ENCODE measurements around the gene BRIP1. TPM values are rescaled to one million over a fixed set of nuclear protein-coding genes. Genes with fewer than 3 reads are reported as not detected.

BRIP1 gene
- total RNA-seq, 1 experiment from 2014 or later = 20.2 TPM

GRCh38 chr17:61641715-61642114 lies 221.6 kb downstream of the BRIP1 start:
- Histone ChIP-seq H3K14ac (ENCODE audit: insufficient read depth, low read length) (no peak overlapping the region), H3T11ph (ENCODE audit: low read length) (no peak overlapping the region), H3K27ac (ENCODE audit: insufficient read length, low read depth, low read length) (no peak overlapping the region), H3K9me3 (ENCODE audit: control insufficient read depth, low read depth, low read length) (no peaks in the 10 kb centered on the region), H2BK5ac (ENCODE audit: insufficient read length, low read length) (no peak overlapping the region), H4K8ac (replicated peaks; ENCODE audit: insufficient read length, low read depth, low read length) (no peak overlapping the region), H2BK120ac (ENCODE audit: low read depth, low read length, poor library complexity, severe bottlenecking) (no peak overlapping the region), H4K20me1 (ENCODE audit: control insufficient read depth, insufficient read depth, insufficient read length) (no peaks in the 10 kb centered on the region), H3K56ac (ENCODE audit: insufficient read length, low read depth, low read length) (no peak overlapping the region), H3K9ac (ENCODE audit: extremely low read depth, insufficient read length, low read length) (no peak overlapping the region), H3K4me1 (ENCODE audit: insufficient read depth, low read length) (no peaks in the 10 kb centered on the region), H2BK20ac (ENCODE audit: low read depth, low read length, poor library complexity, severe bottlenecking) (no peak overlapping the region), H3K18ac (ENCODE audit: insufficient read length, low read depth, low read length) (no peak overlapping the region), H3K23ac (ENCODE audit: insufficient read length, low read depth, low read length) (no peak overlapping the region), H2AK5ac (ENCODE audit: insufficient read length, low read length) (no peak overlapping the region), H3K79me1 (ENCODE audit: insufficient read depth, low read depth, low read length, poor library complexity, severe bottlenecking) (no peaks in the 10 kb centered on the region), H2BK15ac (ENCODE audit: low read depth, low read length) (no peak overlapping the region), H3K4ac (ENCODE audit: low read depth, low read length) (no peak overlapping the region), H2BK12ac (ENCODE audit: insufficient read length, low read depth, low read length) (no peak overlapping the region), H4K5ac (ENCODE audit: insufficient read length, low read depth, low read length) (no peak overlapping the region), H3K79me2 (ENCODE audit: insufficient read depth, low read length) (no peaks in the 10 kb centered on the region), H3K23me2 (ENCODE audit: insufficient read length, low read depth, low read length, poor library complexity, severe bottlenecking) (no peaks in the 10 kb centered on the region), H3K4me2 (ENCODE audit: insufficient read depth, insufficient read length, low read length) (no peak overlapping the region), H3K27me3 (ENCODE audit: insufficient read depth, low read length) (no peaks in the 10 kb centered on the region), H4K91ac (ENCODE audit: insufficient read length, low read depth, low read length) (no peak overlapping the region), H2AFZ (ENCODE audit: low read length) (no peak overlapping the region)
- WGBS (ENCODE audit: extremely low coverage, insufficient read length, low lambda C conversion rate) = no CpG with 5 or more reads among the region's 1 CpG
- H3K27me3 Mint-ChIP-seq (ENCODE audit: low read depth) = no peaks in the 10 kb centered on the region; the same call in 1 of the 2 replicates
- H3K4me1 Mint-ChIP-seq = no peaks in the 10 kb centered on the region
- no peak for DNase-seq
- no peaks in the 10 kb centered on the region for H3K36me3 Mint-ChIP-seq (ENCODE audit: insufficient read depth in 1 of 3, low read depth in 3 of 3)
- peaks cover 0 to 3% of the 10 kb centered on the region in 2 experiments; a peak in 2 of 5 replicates for H3K9me3 Mint-ChIP-seq
- TF ChIP-seq CTCF (conservative IDR thresholded peaks at IDR 0.05) = no peak
- H3K27ac Mint-ChIP-seq = no peak overlapping the region
- no peak overlapping the region for H3K4me3 Mint-ChIP-seq
